T-helper 9 cell (primary cell): ENCODE measurements around the gene MYL3.

Source experiments
- DNase-seq: peaks from one replicate; pipeline ENCODE4 v3.0.0-alpha.2; 2020

Gene MYL3

DNA sequence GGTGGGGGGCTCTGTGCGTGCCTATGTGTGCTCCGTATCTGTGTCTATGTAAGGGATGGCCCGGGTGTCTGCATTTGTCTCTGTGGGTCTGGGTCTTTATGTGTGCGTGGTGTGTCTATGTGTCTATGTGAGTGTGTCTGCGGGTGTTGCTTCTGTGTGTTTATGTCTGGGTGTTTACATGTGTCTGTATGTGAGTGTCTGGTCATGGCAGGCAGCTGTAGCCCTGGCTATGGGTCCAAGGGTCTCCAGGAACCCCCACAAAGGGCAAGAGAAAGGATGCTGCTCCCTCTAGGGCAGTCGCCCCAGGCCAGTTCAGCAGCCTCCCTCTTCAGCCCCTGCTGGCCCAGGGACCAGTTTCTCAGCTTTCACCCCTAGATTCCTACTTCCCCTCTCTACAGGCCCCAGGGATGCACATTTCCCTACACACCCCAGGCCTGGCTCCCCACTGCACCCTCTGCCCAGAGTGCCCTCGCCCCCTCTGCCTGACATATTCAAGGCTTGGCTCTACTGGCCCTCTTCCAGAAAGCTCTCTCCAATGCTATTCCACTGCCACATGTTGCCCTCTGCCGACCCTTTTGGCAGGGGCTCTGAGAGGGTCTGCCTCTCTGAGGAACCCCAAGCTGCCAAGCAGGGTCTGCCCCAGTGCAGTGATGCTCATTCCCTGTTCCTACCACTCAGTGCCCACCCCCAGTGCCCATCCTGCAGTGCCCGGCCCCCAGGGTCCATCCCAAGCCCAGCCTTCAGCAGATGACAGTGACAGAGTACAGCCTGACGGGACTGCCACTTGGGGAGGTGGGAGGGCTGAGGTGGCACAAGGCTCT is 1.0 kb upstream of the MYL3 start:
- DNase-seq: no peak

DNA sequence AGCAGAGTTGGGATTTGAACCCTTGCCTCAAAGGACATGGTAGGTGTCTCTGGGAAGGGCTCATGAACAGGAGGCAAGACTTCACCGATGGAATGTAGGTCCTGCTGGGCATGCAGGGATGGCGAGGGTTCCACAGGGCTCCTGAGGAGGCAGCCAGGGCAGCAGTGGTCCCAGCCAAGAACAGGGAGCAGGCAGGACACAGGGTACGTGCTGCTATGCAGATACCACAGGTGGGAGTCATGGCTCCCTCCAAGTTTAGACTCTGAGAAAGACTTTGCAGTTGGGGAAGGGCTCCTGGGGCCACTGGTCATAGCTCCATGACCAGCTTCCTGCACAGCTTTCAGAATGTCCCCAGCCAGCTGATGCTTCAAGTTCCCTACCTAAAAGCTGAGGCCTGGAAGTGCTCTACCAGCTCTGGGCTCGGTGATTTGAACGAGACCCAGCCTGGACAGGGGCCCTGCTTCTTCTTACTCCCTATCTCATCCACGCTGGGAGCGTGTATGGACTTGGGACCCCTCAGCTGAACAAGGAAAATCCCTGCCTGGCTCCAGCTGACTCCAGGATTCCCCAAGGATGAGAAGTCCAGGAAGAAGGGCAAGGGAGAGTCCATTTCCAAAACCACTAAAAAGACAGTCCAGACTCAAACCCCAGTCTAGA is 747 bp downstream of the MYL3 start:
- DNase-seq: no peak

DNA sequence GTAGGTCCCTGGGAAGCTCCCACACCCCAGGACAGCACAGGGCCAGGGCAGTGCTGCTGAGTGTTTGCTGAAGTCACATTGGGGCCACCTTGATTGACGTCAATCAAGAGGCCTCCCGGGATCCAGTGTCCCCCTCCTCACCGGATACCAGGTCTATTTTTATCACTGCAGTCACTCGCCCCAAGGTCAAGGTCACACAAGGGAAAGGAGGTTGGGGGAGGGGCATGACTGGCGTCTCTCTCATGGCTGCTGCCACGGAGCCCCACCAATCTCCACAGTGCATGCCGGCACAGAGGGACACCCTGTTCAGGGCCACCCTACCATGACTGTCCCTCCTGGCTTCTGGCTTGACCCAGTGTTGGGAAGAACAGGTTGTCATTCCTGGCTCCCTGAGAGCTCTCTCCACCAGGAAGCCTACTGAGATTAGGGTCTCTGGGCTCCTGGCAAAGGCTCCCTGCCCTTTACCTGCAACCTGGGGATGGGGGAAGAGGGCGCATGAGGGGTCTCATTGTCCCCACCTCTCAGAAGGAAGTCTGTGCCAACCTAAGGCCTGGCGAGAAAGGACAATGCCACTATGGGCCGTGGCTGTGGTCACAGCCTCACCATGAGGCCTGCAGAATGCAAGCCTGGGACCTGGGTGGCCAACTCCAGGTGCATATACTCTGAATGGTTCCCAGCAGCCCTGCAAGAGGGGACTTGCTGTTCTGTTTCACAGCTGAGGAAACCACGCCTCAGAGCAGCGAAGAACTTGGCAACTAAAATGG is 1.5 kb downstream of the MYL3 start:
- DNase-seq: no peak

DNA sequence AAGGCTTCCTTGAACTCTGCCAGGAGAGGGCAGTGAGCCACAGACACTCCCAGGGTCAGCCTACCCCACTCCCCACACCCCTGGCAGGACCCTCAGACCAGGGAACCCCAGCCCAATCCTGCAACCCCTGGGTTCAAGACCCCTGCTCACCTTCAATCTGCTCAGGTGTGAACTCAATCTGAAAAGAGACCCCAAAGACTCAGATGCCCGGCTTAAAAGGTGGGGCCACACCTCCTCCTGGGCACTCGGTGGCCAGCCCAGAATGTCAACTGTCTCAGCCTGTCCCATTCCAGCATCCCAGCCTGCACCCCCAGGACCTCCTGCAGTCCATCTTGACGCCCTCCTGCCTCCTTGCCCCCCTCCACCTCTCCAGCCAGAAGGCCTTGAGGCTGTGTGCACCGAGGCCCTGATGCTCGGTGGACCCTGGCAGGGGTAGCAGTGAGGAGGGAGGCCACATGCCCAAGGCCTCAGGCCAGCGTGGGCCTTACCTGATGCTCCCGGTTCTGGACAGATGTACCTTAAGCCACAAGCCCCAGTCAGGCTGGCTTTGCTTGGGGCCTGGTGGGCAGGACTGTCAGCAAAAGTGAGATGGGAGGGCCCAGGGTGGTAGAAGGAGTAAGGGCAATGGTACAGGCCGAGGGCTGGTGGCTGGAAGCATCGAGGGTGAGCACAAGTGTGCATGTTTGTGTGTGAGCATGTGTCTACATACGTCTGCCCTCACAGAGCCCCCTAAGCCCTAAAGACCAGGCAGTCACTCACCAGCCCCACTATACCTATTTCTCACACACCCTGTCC is 2.2 kb downstream of the MYL3 start:
- DNase-seq: no peak

DNA sequence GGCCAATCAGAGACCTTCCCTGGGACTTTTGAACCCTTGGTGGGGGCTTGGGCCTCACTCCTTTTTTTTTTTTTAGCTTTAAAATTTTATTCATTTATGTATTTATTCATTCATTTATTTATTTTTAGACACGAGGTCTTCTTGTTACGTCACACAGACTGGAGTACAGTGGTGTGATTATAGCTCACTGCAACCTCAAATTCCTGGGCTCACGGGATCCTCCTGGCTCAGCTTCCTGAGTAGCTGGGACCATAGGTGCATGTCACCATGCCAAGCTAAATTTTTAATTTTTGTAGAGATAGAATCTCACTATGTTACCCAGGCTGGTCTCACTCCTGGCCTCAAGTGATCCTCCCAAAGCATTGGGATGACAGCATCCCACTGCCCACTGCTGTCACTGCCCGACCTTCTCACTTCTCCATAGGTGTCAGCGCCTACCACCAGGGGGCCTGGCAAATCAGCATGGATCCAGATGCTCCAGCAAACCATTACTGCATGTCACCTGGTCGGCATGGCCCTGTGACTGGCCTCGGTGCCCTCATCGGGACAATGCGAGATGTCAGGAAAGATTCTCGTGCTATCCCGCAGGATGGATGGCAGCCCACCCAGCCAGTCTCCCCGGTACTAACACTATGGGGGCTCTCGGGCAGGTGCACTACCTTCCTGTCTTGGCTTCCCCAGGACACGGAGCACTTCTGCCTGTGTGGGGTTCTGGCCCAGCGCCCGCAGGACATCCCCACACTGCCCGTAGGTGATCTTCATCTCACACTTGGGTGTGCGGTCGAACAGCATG is 3.0 kb downstream of the MYL3 start:
- DNase-seq: no peak

DNA sequence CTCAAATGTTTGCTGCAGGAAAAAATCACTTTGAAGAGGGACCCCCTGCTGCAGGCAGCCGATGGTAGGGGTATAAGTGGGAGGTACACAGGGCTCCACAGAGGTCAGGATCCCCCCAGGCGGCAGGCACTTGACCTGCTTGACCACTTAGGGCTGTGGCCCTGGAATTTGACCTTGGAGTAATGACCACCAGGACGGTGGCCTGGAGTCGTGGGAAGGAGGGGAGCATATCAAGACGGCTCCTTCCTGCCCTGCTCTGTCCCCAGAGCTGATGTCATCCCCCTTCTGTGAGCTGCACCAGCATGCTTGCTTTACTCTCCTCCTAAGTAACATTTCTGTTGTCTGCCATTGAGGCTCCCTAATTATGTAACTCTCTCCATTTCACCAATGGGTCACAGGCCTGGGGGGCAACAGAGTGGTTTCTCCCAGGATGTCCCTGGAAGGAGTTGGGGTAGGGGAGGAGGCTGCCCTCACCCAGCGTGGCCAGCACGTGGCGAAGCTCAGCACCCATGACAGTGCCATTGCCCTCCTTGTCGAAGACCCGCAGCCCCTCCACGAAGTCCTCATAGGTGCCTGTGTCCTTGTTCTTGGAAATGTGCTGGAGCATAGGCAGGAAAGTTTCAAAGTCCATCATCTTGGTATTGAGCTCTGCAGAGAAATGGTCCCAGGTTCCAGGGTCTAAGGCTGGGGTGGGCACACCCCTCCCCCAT is 4.1 kb downstream of the MYL3 start:
- no peak for DNase-seq

DNA sequence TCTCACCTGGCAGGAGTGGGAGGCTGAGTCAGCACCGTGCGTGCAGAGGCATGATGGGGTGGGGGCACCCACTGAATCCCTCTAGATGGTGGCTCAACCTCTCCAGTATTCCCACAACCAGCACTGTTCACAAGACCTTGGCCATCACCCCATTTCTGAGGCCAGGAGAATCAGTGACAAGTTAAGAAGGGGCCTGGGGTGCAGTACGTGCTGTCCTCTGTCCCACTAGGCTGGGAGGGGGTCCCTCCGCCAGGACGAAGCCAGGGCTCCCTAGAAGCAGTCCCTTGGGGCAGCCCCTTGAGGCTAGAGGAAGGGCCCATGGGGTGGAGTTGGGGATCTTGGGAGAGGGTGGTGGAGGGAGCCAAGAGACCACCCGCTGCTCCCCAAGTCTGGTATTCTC is 4.8 kb downstream of the MYL3 start:
- no peak for DNase-seq

DNA sequence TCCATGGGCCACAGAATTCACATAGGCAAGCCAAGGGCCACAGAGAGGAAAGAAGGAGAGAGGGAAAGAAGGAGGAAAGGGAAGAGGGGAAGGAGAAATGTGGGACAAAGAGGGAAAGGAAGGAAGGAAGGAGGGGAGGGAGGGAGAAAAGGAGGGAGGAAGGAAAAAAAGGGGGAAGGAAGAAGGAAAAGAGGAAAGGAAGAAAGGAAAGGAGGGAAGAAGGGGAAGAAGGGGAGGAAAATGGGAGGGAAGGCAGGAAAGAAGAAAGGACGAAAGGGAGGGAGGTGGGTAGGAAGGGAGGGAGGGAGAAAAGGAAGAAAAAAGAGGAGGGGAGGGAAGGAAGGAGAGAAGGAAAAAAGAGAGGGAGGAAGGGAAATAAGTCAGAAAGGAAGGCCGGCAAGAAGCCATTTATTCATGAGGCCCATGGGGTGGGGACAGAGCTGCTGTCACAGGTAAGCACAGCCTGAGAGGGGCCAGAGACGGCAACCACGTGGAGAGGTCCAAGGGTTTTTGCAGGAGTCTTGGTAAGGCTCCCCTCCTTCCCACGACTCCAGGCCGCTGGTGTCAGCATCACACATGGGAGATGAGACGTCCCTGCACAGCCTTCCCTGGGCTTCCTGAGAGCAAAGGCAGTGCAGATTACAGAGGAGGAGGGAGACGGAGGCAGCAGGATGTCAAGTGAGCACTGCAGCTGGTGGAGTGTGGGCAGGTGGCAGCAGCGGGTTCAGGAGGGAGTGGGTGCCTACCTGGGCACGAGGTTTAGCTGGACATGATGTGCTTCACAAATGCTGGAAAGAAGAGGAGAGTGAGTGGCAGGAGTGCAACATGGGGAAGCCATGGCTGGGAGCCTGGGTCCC is 5.5 kb downstream of the MYL3 start:
- DNase-seq: no peak

DNA sequence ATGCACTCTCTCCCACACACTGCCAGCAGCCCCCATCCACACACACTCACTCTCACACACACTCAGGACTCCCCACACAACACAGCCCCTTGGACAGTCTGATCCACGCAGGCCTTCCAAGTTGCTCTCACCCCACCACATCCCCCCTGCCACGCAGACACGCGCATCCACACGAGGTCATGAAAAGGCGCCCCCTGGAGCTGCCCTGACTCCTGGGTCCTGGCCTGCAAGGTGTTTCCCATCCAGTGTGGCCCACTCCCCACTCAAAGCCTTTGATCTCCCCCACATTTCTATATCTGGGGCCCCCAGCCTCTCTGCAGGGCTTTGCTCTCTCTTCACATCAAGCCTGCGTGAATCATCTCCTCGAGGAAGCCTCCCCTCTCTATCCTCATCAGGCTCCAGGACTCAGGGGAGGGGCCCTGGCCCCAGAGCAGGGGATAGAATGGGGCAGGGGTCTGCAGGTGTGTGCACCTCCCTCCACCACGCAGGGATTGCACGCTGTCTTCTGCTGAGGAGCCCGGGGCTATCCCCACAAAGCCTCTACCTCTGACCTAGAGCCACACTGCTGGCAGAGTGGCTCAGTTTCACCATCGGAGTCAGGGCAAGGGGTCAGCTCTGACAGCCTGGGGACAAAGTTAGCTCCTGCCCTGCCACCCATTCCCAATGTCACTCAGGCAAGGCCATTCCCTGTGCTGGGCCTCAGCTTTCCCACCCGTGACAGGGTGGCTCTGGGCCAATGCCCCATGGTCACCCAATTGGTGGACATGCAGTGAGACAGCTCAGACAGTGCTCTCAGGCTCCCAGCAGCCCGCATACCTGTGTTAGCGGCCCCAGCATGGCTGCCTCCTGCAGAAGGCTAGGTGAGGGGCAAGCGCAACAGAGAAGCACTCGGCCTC is 6.4 kb downstream of the MYL3 start:
- DNase-seq: no peak

DNA sequence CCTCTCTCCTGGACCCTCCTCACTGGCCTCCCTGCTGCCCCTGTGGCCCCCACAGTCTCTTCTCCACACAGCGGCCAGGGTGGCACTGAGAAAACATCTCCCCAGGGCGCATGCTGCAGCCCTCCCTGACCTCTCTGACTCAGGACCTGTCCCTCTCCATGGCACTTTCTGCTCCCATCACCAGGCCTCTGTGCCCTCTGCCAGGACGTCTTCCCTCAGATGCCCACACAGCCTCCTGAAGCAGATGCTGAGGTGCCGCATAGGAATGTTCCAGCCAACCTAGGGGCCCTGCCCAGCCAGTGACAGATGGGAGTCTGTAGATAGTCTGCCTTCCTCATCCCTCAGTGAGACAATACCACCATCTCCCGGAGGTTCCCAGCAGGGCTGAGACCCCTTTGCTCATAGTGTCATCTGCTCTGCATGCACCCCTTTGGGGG is 8.7 kb downstream of the MYL3 start:
- DNase-seq: no peak

DNA sequence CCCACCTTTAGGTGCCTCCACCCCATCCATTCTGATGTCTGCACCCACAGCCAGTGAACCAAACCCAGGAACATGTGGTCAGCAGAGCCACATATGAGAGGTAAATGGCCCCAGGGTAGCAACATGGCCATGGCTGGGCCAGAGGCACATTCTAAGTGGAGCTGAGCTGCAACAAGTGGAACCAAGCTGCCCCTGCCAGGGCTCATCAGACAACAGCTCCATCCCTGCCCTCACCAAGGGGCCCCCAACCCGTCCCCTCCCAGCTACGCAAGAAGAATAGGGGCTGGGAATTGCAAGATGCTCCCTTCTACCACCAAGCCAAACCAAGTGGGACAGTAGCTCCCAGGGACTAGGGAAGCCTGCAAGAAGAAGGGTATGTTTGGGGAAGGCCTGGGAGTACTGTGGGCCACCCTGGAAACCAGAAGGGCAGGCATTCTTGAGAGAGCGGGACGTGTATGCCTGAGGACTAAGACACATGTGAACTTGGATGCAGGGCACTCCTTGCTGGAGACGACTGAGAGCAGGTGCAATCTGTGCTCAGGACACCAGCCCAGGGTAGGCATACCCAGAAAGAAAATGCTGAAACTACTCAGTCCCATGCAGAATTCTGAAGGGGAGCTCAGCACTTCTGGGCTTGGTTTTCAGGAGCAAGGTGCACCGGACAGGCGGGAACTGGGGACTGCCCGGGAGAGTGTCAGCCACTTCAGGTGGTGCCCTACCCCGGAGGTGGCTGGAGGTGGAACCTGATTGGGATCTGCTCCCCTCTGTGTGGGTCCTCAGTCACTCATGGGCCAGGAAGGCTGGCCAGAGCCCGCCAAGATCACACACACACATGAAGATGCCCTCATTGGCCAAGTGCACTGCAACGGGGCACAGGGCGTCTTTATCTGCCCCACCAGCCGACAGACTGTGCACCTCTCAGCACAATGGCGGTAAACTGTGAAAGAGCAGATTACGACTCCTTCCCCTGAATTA is 9.5 kb downstream of the MYL3 start:
- DNase-seq: no peak

DNA sequence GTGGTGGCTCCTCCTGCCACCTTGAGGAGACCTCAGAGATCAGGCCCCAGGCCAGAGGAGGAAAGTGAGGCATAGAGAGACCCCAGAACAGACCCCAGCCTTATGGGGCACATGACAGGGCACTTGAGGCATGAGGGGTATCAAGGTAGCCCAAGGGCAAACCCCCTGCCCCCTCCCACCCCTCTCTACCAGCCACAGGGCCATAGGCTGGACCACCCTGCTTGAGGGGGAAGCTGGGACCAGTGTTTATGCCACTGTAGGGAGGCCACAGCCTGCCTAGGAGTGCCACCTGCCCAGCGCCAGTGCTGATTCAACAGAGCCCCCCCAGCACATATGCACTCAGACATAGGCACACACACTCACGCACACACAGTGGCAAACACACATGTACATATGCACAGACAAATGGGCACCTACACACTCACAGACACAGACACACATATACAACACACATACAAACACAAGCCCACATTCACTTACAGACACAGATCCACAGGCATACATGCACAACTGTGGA is 10.3 kb downstream of the MYL3 start:
- no peak for DNase-seq

DNA sequence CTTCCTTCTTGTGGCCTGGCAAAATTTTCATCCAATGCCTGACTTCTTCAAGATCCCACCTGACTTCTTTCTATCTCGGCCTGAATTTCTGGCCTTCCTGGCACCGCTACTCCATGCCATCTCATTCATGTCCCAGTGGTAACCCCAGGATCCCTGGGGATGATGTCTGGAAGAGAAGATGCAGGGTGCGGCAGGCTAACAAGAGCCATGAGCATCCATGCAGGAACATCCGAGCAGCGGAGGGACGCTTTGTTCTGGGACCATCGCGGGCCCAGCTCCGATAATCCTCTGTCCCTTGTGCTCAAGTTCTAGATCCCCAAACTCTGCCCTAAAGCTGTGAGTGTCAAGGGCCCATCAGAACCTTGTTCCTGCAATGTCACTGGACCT is 10.9 kb downstream of the MYL3 start:
- DNase-seq: no peak

DNA sequence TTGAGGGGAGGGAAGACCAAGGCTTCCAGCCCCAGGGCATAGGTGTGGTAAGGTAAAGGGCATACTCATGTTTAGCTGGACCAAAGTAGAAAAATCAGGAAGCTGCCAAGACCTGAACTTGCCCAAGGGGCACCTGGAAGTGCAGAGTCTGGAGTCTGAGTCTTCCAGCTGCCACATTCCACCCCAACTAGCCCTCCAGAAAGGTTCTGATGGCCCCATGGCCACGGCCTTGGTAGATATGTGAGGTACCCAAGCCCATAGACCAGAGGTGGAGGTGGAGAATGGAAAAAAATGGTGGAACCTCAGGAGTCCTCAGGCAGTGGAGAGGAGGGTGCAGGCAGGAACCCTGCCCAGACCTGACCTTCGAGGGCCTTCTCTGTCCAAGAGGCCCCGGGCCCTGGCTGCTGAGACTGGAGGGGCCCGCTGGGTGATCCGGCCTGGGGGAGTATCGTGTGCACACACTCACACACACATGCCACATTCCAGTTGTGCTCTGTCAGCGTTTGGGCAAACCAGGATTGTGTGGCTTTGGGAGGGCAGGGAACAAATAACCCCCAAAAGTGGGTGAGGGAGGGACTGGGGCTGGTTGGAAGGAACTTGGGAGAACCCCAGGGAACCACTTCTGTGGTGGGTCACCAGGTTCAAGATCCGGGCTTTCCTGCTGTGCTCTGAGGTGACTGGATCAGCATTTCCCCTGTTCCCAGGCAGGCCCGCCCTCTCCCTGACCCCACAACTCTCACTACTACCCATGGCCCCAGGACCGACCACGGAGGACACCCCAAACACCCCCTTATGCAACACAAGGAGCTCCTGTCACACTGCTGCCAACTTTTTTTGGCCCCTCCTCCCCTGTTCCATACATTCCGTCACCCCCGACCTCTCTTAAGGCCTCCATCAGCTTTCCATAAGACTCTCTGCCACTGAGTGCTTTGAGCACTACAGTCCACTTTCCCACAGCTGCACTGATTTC is 11.6 kb downstream of the MYL3 start:
- no peak for DNase-seq

DNA sequence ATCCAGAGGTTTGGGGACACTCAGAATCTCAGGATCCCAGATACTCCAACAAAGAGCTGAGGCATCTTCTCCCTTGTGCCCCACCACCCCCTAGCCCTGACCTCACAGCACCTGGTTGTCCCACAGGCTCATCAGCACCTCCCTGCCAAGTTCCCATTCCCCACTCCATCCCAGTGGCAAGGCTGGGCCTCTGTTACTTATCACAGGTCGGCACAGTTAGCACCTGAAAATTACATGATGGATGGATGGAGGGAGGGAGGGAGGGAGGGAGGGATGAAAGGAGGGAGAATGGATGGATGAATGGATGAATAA is 12.8 kb downstream of the MYL3 start:
- DNase-seq: no peak

DNA sequence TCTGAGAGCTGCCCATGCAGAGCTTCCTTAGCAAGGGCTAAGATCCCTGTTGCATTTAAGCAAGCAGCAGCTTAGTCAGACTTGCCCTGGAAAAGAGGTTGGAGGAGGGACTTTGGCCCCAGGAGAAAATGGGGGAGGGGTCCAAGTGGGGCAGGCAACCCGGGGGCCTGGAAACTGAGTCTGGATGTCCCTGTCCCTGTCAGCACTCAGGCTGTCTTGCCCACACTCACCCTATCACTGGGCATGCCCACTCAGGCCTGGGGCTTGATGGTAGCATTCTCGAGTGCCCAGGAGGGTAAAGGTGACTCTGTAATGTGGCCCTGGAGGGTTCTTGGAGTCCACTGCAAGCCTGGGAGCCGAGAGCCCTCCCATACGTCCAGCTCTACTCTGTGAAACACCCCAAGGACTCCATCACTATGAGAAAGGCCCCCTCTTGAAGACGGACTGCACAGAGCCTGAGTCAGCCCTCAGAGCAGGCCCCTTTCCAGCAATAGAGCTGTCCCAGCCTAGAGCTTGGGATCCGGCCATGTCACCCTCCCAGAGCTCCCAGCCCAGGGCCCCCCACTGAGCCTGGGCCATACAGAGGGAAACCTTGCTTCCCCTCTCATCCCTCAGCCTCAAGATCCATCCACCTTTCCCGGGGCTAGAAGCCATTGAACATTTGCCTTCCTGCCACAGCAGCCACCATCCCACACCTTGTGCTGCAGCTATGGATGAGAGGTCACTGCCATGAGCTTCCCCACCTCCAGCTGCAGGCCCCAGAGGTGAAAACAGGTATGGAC is 13.4 kb downstream of the MYL3 start:
- DNase-seq: no peak
